ENCODE data around the gene BCO1.

The BCO1 gene

DNA sequence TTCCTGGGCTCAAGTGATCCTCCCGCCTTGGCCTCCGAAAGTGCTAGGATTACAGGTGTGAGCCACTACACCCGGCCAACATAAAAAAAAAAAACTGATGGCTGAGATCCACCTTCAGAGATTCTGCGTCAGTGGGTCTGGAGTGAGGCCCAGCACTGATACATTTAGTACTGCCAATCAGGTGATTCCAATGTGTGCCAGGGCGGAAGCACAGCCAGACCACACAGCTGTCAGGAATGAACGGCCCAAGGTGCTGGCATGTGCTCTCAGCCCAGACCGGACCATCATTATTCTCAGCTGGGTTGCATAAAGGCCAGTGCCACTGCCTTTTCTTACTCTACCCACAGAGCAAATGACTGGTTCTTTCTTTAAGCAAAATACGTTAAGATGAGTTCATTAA lies 1.2 kb upstream of the BCO1 start:
- no peak for DNase-seq

GRCh38 chr16:81237942-81238295 lies 570 bp upstream of the BCO1 start:
- no peak for DNase-seq

DNA sequence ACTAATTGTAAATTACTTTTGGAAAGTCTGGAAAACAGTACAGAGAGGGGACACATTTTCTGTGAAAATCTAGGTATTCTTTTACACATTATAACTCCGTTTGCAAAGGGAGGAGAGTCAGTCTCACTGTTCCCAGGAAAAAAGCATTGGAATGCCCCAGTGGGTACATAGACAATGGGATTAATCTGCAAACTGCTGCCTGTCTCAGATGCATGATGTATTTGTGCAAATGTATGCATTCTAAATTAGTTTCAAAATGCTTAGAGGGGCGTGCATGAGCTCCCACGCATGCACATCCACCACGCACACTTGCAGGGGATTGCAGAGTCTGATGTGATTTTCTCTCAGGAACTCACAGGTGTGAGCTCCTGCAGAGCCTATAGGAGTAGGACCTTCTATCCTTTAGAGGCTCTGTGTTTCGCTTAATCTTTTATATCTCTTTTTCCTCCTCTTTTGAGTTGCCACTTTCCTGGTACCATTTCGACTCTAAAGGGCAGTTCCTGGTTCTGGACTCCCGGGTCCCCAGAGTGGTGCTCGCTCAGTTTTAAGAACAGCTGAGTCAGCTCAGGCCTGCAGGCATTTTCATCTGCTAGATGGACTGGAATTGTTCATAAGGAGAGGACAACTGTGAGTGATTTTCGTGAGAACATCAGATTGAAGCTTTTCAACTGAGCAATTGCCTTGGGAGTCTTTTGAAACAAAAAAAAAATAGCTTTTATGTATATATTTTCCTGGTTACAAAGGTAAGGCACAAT lies 1.1 kb downstream of the BCO1 start:
- DNase-seq, result no peak

DNA sequence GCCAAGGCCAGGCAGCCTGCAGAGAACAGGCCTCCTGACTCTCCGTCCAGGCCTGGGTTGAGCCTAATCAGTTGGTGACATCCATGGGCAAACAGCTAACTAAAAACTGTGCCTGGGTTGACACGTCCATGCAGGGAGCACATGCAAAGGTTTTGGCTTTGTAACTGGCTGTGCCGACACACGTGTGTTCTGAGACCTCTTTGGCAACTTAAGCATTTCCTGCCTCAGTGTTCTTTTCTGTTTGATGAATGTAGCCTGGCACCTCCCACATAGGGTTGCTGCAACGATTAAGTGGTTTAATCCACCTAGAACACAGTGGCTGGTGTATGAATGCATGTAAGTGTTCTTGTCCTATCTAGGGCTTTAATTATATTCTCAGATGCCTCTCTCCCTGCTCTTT lies 3.2 kb downstream of the BCO1 start:
- DNase-seq, result no peak

GRCh38 chr16:81242977-81243618 lies 4.6 kb downstream of the BCO1 start:
- no peak for DNase-seq

- DNase-seq, result no peak
Measured at GRCh38 chr16:81243942-81244341, 5.5 kb downstream of the BCO1 start.

- no peak for DNase-seq
Measured at GRCh38 chr16:81251871-81252270, 13.4 kb downstream of the BCO1 start.

- no peak for DNase-seq
Measured at GRCh38 chr16:81253141-81253540, 14.7 kb downstream of the BCO1 start.

GRCh38 chr16:81254922-81255526 lies 16.5 kb downstream of the BCO1 start:
- no peak for DNase-seq

DNA sequence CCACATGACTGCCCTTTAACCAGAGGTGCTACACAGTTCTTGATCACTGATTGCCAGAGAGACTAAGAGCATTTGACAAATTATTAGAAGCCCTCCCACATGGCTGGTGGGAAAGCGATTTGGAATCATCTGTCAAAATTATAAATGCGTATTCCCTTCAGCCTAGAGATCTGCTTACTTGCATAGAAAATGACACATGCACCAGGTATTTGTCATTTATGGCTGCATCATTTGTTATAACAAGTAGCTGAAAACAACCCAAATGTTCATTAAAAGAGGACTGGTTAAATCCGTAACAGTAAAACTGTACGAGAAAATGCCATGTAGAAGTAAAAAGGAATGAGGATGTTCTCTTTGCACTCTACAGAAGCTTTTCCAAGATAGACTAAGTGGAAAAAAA lies 21.4 kb downstream of the BCO1 start:
- no peak for DNase-seq

GRCh38 chr16:81261049-81261648 lies 22.7 kb downstream of the BCO1 start:
- DNase-seq, result no peak

- no peak for DNase-seq
Measured at GRCh38 chr16:81263470-81264220, 25.2 kb downstream of the BCO1 start.

DNA sequence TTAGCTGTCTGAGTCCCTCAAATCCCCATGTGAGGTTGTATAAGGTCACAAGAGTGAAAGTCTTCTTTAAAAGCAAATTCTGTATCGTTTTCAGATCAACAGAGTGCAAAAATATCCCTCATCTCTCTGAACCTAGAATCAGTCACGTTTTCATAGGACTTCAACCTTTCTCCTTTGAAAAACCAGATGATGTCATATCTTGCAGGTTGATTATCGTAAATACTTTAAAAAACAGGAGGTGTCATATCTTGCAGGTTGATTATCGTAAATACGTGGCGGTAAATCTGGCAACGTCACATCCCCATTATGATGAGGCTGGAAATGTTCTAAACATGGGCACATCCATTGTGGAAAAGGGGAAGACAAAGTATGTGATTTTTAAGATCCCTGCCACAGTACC lies 25.9 kb downstream of the BCO1 start:
- no peak for DNase-seq

GRCh38 chr16:81265052-81265451 lies 26.6 kb downstream of the BCO1 start:
- no peak for DNase-seq

DNA sequence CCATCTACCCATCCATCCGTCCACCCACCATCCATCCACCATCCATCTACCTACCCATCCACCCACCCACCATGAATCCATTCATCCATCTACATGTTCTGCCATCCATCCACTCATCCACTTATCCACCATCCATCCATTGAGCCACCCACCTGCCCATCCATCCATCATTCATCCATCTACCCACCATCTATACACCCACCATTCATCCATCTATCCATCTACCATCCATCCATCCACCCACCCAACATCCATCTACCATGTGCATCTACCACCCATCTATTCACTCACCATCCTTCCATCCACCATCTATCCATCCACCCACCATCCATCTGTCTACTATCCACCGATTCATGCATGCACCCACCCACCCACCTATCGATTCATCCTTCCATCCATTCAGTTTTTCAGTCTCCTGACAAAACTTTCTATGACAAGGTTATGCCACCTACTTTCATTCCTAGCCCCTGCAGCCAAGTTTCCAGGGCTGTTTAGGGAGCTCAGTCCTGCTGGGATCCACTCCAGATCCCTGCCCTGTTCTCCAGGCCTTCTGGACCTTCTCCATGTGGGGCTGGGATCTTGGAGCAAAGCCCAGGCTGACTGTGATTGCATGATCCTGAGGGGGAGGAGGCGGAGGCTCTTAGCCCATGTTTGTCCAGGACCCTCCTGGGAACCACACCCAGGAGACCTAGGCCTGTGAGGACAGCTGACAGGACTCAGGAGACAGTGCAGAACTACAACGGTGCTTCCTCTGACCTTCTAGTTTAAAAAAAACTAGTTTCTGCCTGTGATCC lies 27.4 kb downstream of the BCO1 start:
- no peak for DNase-seq

DNA sequence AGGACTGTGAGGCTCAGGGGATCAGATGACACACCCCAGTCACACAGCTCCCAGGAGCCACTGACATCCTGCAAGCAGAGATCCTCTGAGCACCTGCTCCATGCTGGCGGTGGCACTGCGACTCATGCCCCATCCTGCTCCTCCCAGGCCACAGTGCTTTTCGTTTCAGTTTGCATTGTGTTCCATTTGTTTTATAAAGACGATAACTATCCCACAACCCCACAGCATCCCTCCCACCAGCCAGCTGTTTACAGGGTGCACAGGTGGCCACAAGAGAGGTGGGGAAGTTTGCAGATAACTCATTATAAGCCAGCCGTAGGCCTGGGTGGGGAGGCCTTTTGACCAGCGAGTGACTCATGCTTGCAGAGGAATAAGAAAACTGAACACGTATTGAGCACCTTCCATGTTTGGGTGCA lies 28.2 kb downstream of the BCO1 start:
- DNase-seq, result no peak

DNA sequence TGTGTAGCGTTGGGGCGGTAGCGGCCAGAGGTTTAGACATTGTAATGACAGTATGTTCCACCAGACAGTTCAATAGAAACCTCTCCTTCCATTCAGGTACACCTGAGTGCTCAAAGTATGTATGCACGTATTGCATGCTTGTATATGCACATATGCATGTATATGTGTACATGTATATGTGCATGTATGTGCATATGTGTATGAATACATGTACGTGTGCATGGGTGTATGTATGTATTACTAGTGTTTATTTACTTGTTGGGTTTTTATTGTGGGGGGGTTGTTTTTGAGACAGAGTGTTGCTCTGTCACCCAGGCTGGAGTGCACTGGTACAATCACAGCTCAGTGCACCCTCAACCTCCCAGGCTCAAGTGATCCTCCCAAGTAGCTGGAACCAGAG lies 30.0 kb downstream of the BCO1 start:
- DNase-seq, result no peak

DNA sequence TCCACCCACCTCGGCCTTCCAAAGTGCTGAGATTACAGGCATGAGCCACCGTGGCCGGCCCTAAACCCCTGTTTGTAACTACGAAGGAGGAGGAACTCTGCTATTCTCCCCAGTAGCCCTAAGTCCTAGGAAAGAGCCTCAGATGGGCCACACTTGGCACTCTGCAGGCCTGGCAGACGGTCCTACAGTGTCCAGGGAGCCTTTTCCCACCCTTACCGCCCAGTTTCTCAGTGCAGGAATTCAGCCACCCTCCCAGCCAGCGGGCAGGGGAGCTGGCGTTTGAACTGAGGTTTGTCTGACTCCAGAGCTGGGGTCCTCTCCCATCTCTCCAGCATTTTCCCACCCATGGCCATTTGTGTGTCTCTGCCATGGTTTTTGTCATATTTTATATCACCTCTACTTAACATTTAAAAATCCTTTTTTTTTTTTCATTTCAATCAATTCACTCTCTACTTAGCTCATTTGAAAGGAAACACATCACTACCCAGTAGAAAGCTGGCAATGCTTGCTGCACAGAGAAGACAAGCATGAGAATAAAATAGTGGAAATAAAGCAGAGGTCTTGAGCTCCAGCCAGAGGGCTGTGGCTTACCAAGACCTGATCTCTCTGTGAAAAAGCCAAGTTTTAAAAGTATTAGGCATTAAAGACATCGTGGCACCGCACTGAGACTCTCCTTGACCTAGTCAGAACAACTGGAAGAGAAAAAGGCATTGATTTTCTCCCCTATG lies 34.9 kb downstream of the BCO1 start:
- DNase-seq, result no peak

- DNase-seq, result no peak
Measured at GRCh38 chr16:81275064-81275532, 36.6 kb downstream of the BCO1 start.

GRCh38 chr16:81275795-81276194 lies 37.3 kb downstream of the BCO1 start:
- no peak for DNase-seq

DNA sequence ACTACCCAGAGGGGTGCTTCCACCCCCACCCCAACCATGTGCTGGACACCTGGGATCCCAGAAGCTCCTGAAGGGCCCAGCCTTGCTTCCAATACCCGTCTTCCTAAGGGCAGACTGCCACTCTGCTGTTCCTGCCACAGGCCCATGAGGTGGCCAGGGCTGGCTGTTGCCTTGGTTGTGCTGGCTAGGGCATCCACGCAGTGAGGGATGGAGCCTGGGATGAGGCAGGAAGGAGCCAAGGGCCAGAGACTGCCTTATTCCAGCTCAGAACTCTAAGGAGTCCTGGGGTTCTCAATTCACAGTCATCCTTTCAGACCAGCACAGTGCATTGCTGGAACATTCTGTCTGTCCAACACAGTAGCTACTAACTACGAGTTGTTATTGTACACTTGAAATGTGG lies 37.8 kb downstream of the BCO1 start:
- no peak for DNase-seq
